Activated CD4-positive, CD25-positive, alpha-beta regulatory T cell (primary cell): ENCODE results near the gene IP6K1.
A peak's percentile ranks its signal among the peaks of the same experiment; 100 is the strongest.
"Not testable (repeated sequence)": the region's sequence is repeated elsewhere in the genome, so short reads cannot be mapped to it uniquely, and the experiment has no call there.

Source experiments
- DNase-seq, 4 experiments: peaks; one replicate each; lab custom pipeline; 2025; lab: John Stamatoyannopoulos, UW

The IP6K1 gene

GRCh38 chr3:49711489-49711888, 74.9 kb downstream of the IP6K1 start:
- DNase-seq: no peak

GRCh38 chr3:49709852-49710251, 76.5 kb downstream of the IP6K1 start:
- DNase-seq: no peak

- no peak for DNase-seq
Measured at GRCh38 chr3:49707113-49707480, 79.2 kb downstream of the IP6K1 start.

- DNase-seq: no peak
Measured at GRCh38 chr3:49706456-49707112, 79.8 kb downstream of the IP6K1 start.

GRCh38 chr3:49705390-49705960, 80.9 kb downstream of the IP6K1 start:
- DNase-seq: no peak

GRCh38 chr3:49704629-49705028, 81.7 kb downstream of the IP6K1 start:
- DNase-seq: no peak

GRCh38 chr3:49703956-49704355, 82.4 kb downstream of the IP6K1 start:
- no peak for DNase-seq

- peak in 3 of 4 experiments; percentile 35 to 40 (median 37) for DNase-seq
Measured at GRCh38 chr3:49703443-49703927, 82.9 kb downstream of the IP6K1 start.

GRCh38 chr3:49702672-49703071, 83.7 kb downstream of the IP6K1 start:
- DNase-seq: no peak

GRCh38 chr3:49701388-49702077, 84.8 kb downstream of the IP6K1 start:
- DNase-seq: no peak

GRCh38 chr3:49700453-49701128, 85.8 kb downstream of the IP6K1 start:
- DNase-seq: no peak

GRCh38 chr3:49700014-49700413, 86.3 kb downstream of the IP6K1 start:
- no peak for DNase-seq

- DNase-seq: no peak
Measured at GRCh38 chr3:49699281-49699979, 86.9 kb downstream of the IP6K1 start.

GRCh38 chr3:49695350-49696015, 90.9 kb downstream of the IP6K1 start:
- not testable (repeated sequence) for DNase-seq

- not testable (repeated sequence) for DNase-seq
Measured at GRCh38 chr3:49694409-49695070, 91.8 kb downstream of the IP6K1 start.

- DNase-seq: not testable (repeated sequence)
Measured at GRCh38 chr3:49691481-49691880, 94.9 kb downstream of the IP6K1 start.

- DNase-seq: not testable (repeated sequence)
Measured at GRCh38 chr3:49690856-49691255, 95.5 kb downstream of the IP6K1 start.

GRCh38 chr3:49689908-49690624, 96.3 kb downstream of the IP6K1 start:
- DNase-seq: not testable (repeated sequence)

- DNase-seq: no peak
Measured at GRCh38 chr3:49689046-49689907, 97.1 kb downstream of the IP6K1 start, which contains the start of the genes MST1 and RNF123. MST1 (minus strand) TSS chr3:49689474; CDS start chr3:49688691, 783 bp downstream. RNF123 (plus strand) TSS chr3:49689557; CDS start chr3:49691166, 1,609 bp downstream.
